Measurements from ENCODE around the gene MOSPD3. TPM values are rescaled to one million over a fixed set of nuclear protein-coding genes. Genes with fewer than 3 reads are reported as not detected.

The MOSPD3 gene, protein sequence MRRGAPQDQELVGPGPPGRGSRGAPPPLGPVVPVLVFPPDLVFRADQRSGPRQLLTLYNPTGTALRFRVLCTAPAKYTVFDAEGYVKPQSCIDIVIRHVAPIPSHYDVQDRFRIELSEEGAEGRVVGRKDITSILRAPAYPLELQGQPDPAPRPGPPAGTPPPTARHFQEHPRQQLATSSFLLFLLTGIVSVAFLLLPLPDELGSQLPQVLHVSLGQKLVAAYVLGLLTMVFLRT
- 14.4 and 15.3 TPM in 2 replicates for total RNA-seq

DNA sequence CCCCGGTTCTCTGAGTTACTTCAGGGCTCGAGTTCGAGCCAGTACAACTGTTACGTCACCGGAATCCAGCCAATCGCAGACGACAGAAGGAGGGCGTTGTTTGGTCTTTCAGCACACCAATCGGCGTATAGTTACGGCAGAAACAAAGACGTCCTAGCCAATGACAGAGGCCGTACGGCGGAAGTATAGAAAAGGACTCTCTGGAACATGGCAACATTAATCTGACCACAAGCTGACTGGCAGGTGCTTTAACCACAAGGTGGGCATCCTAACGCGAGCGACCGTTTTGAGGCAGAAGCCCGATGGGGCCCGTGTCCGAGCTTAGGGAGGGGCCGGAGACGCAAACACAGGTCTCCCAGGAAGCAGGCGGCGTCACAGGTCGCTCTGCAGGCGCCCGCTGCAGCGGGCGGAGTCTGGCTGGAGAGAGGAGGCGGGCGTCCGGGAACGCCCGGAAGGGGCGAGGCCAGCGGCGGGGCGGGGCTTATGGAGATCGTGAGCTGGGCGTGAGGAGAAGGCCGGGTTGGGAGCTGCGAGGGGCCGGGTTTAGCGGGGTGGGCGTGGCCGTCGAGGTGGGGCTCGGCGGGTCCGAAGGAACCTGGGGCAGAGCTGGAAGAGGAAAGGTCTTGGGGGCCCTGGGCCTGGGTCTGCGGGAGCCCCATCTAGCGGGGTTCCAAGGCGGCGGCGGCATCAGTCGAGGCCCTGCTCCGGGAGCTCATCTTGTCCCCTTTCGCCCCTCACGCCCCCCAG lies at the start of gene MOSPD3:
Gene MOSPD3 (plus strand): TSS at position 558 of the 747 bp plus-strand sequence. CDS start 252 bp downstream, outside the sequence.

DNA sequence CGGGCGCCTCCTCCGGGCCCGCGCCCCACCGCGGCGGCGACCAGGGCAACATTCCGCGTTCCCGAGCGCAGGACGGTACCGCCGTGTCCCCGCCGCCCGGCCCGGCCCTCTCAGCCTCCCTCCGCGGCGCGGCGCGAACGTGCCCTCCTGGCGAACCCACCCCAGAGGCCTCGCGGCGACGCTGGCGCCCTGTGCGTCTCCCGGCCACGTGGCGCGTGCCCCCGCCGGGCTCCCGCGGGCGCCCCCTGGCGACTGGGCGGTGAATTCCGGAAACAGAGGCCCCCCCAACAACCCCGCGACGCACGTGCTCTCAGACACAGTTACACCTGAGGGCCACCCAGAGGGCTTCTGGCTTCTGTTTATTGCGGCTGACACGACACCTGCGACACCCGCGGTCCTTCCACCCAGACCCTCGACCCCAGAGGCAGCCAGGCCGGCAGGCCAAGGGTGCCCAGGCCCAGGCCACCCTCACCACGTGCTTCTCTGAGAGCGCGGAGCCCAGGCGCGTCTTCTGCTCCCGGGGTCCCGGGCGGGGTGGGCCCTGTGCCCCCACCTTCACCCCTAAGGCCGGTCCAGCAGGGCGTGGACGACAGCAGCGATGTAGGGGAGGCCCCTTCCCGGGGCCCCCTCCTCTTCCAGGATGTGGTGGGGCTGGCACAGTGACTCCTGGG lies 38.5 kb upstream of the MOSPD3 start, which contains the start of gene SAP25:
Gene SAP25 (minus strand): TSS at position 210 of the 671 bp plus-strand sequence. CDS start 158 bp downstream, at position 52.

DNA sequence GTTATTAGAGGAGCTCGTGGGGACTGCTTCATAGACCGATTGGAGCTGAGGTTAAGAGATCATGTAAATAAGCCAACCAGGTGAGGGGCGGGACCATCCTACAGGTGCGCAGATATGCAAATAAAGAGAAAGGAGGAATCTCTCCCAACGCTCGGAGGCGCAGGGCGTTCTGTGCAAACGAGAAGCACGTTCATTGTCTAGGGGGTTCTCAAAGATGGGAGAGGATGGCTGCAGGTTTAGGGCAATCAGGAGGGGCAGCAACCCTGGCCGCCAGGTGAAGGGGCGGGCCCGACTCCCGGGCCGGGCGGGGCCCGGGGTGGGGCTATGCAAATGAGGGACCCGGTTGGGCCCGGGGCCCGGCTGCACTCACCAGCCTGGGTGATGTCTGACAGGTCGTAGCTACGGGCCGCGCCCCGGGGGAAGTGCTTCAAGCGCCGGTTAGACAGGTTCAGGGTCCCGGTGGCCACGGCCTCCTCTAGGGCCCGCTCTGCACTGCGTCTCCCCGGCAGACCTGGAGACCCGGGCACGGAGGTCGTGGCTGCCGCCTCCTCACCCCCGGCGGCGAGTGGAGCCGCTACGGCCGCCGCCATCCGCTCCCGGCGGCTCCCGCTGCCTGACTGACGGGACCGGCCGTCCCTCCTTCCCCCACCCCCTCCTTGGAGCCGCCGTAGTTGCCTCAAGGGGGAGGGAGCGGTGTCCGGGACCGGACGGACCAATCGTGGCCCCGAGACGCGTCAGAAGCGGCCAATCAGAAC lies 26.7 kb upstream of the MOSPD3 start, which contains the start of gene LRCH4:
Gene LRCH4 (minus strand): TSS at position 619 of the 755 bp plus-strand sequence. CDS start 29 bp downstream, at position 590.

DNA sequence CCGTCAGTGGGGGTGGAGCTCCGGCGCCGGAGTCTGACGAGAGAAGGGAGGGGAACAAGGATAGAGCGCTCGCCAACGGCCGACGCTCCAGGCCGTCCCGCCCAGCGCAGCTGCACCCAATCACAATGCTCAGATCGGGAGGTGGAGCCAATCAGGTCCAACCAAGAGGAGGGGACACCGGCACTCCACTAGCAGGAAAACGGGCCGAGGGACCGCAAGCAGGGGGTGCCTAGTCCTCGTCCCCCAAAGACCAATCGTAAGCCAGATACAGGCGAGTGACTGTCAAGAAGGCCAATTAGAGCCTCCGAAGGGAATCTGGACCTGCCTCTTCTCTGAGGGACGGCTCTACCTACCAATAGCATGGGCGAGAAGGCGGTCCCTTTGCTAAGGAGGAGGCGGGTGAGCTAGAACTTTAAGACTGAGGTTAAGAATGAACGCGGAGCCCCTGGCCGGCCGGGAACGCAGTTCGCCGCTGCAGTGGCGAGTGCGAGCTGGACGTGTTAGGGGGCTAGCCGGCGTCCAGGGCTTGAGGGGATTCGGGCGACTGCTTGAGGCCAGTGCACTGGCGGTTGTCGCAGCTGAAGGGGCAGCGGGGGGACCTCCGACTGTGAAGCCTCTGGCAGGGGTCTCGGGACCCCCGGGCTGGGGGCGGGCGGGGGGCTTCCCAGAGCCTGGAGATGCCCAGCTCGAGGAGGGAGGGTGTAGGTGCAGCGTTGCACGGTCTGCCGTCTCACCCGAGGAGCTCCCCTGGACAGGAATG lies 25.9 kb upstream of the MOSPD3 start, which contains the start of gene FBXO24:
Gene FBXO24 (plus strand): TSS at position 63 of the 760 bp plus-strand sequence. CDS start 298 bp downstream, at position 361.

DNA sequence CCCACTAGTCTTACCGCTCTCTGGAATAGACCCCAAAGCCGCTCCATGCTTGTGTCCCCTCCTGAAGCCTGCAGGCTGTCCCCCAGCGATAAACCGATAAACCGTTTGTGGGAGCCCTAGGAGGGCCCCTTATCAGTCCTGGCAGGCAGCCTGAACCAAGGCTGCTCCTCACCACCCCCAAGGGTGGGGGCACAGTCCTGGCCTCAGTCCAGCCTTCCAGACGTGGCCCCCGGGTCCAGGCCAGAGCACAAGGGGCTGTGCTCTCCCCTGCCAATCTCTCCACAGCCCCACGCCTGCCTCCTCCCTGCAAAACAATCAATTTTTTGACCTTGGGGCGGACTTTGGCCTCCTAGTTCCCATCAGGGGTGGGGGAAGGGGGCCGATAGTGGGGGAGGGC lies 29.1 kb downstream of the MOSPD3 start, which contains the start of gene TFR2:
Gene TFR2 (minus strand): TSS at position 90 of the 397 bp plus-strand sequence. CDS start 43 bp downstream, at position 47.

DNA sequence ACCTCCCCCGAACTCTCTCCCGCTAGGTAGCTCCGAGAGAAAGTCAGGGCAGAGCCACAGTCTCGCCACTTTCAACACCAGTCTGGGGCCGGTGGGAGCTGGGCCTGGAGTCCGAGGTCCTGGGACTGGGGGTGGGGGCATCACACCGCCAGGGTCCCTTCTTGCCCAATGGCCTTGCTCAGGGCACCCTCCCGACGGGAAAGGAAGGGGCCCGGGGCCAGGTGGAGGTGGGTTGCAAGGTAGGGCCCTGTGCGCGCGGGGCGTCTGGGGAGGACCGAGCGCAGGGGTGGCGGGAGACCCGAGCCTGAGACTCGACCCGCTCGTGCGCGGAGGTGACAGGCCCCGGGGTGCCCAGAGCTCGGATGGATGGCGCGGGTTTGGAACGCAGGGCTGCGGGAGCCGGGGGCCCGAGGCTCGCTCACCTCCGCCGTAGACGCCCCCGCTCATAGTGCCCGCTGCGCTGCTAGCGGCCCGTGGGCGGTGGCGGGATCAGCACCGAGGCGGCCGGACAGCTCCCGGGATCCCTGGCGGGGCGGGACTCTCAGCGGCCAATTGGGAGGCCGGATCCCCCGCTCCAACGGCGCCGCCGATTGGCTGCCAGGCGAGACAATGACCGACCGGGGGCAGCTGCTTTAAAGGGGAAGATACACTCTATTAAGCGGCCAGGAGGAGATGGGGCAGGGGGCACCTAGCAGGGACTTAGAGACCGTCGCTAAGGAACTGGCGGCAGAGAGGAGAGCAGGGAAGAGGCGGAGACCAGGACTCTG lies 43.8 kb downstream of the MOSPD3 start, which contains the start of gene ACTL6B:
Gene ACTL6B (minus strand): TSS at position 541 of the 767 bp plus-strand sequence. CDS start 94 bp downstream, at position 447.

Other genes with a start within 250 kb of the MOSPD3 start
- not detected in 2 replicates for gene PILRA, start 239.1 kb upstream of the MOSPD3 start, total RNA-seq
- 0.71 and 4.3 TPM in 2 replicates for gene ZCWPW1, start 183.8 kb upstream of the MOSPD3 start, total RNA-seq
- 23.4 and 24.2 TPM in 2 replicates for gene MEPCE, start 182.7 kb upstream of the MOSPD3 start, total RNA-seq
- 23.7 and 57.1 TPM in 2 replicates for gene PPP1R35, start 176.0 kb upstream of the MOSPD3 start, total RNA-seq
- gene SPACDR, start 148.3 kb upstream of the MOSPD3 start, total RNA-seq: 0.86 TPM in 1 of 2 replicates, not detected in the other
- 48.7 and 55.9 TPM in 2 replicates for gene TSC22D4, start 133.3 kb upstream of the MOSPD3 start, total RNA-seq
- 1.4 and 3.4 TPM in 2 replicates for gene NYAP1, start 128.6 kb upstream of the MOSPD3 start, total RNA-seq
- gene AGFG2, start 73.3 kb upstream of the MOSPD3 start, total RNA-seq: 13.3 and 24.3 TPM in 2 replicates
- not detected in 2 replicates for gene SAP25, start 38.6 kb upstream of the MOSPD3 start, total RNA-seq
- gene LRCH4, start 26.4 kb upstream of the MOSPD3 start, total RNA-seq: 39.8 and 45.4 TPM in 2 replicates
- gene FBXO24, start 26.2 kb upstream of the MOSPD3 start, total RNA-seq: under 0.01 and 0.18 TPM in 2 replicates
- gene PCOLCE, start 10.2 kb upstream of the MOSPD3 start, total RNA-seq: 289 and 397 TPM in 2 replicates
- 0.35 TPM in 1 of 2 replicates, not detected in the other for gene TFR2, start 29.0 kb downstream of the MOSPD3 start, total RNA-seq
- gene ACTL6B, start 43.9 kb downstream of the MOSPD3 start, total RNA-seq: not detected in 2 replicates
- gene GNB2, start 61.2 kb downstream of the MOSPD3 start, total RNA-seq: 294 and 391 TPM in 2 replicates
- 10.1 TPM in 2 replicates for gene GIGYF1, start 81.7 kb downstream of the MOSPD3 start, total RNA-seq
- 43.2 and 51.6 TPM in 2 replicates for gene POP7, start 93.6 kb downstream of the MOSPD3 start, total RNA-seq
- gene EPO, start 107.9 kb downstream of the MOSPD3 start, total RNA-seq: not detected in 2 replicates
- gene ZAN, start 121.1 kb downstream of the MOSPD3 start, total RNA-seq: not detected in 2 replicates
- 33.1 and 53.0 TPM in 2 replicates for gene EPHB4, start 215.0 kb downstream of the MOSPD3 start, total RNA-seq
- gene SLC12A9, start 240.2 kb downstream of the MOSPD3 start, total RNA-seq: 17.2 and 25.7 TPM in 2 replicates

Data from myometrial cell (primary cell).